HCT116 (cell line): ENCODE results near the gene TMEM59L.

Experiments used
- CTCF ChIP-seq, 3 experiments: fragments of 200-600 bp in 1 of 3; sonication (generic) in 1 of 3; IDR thresholded peaks in 2 of 3; conservative IDR thresholded peaks in 1 of 3; 2 replicates each; pipeline ENCODE4 v1.5.1; 2012 to 2017; ENCODE audit warnings: low read depth in 2 of 3, low read length in 2 of 3, antibody characterized with exemption in 1 of 3, borderline replicate concordance in 1 of 3, control low read depth in 1 of 3, mild to moderate bottlenecking in 1 of 3, mixed read lengths in 1 of 3, mixed run types in 1 of 3, moderate library complexity in 1 of 3; ENCODE audit not compliant: insufficient read depth in 1 of 3
- EGR1 ChIP-seq: IDR thresholded peaks from 2 replicates; pipeline ENCODE4 v1.6.1; 2012; ENCODE audit warnings: low read depth
- EZH2 ChIP-seq: fragments of 200-600 bp; sonication (generic); IDR thresholded peaks from 2 replicates; pipeline ENCODE4 v1.6.1; 2017; ENCODE audit warnings: antibody characterized with exemption, mixed run types
- EZH2phosphoT487 ChIP-seq: fragments of 200-600 bp; IDR thresholded peaks from 2 replicates; pipeline ENCODE4 v1.6.1; 2018; ENCODE audit warnings: antibody characterized with exemption, borderline replicate concordance
- MAX ChIP-seq: IDR thresholded peaks from 2 replicates; pipeline ENCODE4 v1.6.1; 2012
- POLR2A ChIP-seq: IDR thresholded peaks from 2 replicates; pipeline ENCODE4 v1.7.0; 2011; ENCODE audit warnings: borderline replicate concordance; ENCODE audit not compliant: insufficient read depth, insufficient read length; ENCODE audit errors: extremely low read depth
- POLR2AphosphoS5 ChIP-seq: IDR thresholded peaks from 2 replicates; pipeline ENCODE4 v1.6.1; 2011; ENCODE audit warnings: mild to moderate bottlenecking, low read depth, low read length, moderate library complexity
- RAD21 ChIP-seq: IDR thresholded peaks from 2 replicates; pipeline ENCODE4 v1.6.1; 2012; ENCODE audit warnings: low read depth, mild to moderate bottlenecking
- REST ChIP-seq: IDR thresholded peaks from 2 replicates; pipeline ENCODE4 v1.6.1; 2012; ENCODE audit warnings: low read depth
- SIN3A ChIP-seq: IDR thresholded peaks from 2 replicates; pipeline ENCODE4 v1.6.1; 2012; ENCODE audit warnings: low read depth
- TCF7L2 ChIP-seq: IDR thresholded peaks from 2 replicates; pipeline ENCODE4 v1.7.0; 2011; ENCODE audit warnings: borderline replicate concordance, inconsistent platforms; ENCODE audit not compliant: insufficient read depth, insufficient read length; ENCODE audit errors: extremely low read depth
- ZNF274 ChIP-seq: fragments of 200-500 bp; sonication (Bioruptor generic); IDR thresholded peaks from 2 replicates; pipeline ENCODE4 v1.6.1; 2014; ENCODE audit warnings: mild to moderate bottlenecking, low read depth, low read length, inconsistent platforms

- TF ChIP-seq SIN3A (no peak), RAD21 (no peak), CTCF (IDR thresholded peaks at IDR 0.05 in 2 of 3, conservative IDR thresholded peaks at IDR 0.05 in 1 of 3; ENCODE audit: borderline replicate concordance in 1 of 3, insufficient read depth in 1 of 3, low read depth in 2 of 3, low read length in 2 of 3) (no peak), ZNF274 (no peak), EZH2 (no peak), REST (no peak), POLR2A (no peak), TCF7L2 (no peak), POLR2AphosphoS5 (no peak), MAX (no peak), EGR1 (no peak), EZH2phosphoT487 (no peak)
These were observed 4.9 kb downstream of the TMEM59L start for GRCh38 chr19:18617562-18617961.
